Measurements from ENCODE around the gene DDX59.

Gene DDX59

GRCh38 chr1:200653022-200653462 is 16.7 kb downstream of the DDX59 start:
- TF ChIP-seq SIN3A (IDR thresholded peaks at IDR 0.05; ENCODE audit: borderline replicate concordance, insufficient read depth, low read length) (no peak), REST (IDR thresholded peaks at IDR 0.05; ENCODE audit: insufficient read depth in 1 of 2, low read depth in 2 of 2, low read length in 2 of 2) (no peak), POLR2AphosphoS5 (IDR thresholded peaks at IDR 0.05; ENCODE audit: low read depth, low read length) (no peak), TAF1 (IDR thresholded peaks at IDR 0.05; ENCODE audit: borderline replicate concordance, insufficient read depth, low read length) (no peak), FOXP2 (optimal IDR thresholded peaks at IDR 0.05; ENCODE audit: borderline replicate concordance, extremely low read depth, extremely low read length, insufficient read depth) (no peak)

DNA sequence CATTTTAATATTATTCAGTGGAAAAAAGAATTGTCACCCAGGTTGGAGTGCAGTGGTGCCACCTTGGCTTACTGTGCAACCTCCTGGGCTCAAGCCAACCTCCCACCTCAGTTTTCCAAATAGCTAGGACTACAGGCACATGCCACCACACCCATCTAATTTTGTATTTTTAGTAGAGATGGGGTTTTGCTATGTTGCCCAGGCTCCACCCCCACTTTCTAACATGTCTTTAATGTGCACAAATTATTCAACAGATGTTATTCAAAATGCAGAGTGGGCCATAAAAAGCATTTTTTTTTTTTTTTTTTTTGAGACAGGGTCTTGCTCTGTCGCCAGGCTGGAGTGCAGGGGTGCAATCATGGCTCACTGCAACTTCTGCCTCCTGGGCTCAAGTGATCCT is 17.3 kb downstream of the DDX59 start:
- TF ChIP-seq POLR2AphosphoS5 (IDR thresholded peaks at IDR 0.05; ENCODE audit: low read depth, low read length) (no peak), TAF1 (IDR thresholded peaks at IDR 0.05; ENCODE audit: borderline replicate concordance, insufficient read depth, low read length) (no peak), SIN3A (IDR thresholded peaks at IDR 0.05; ENCODE audit: borderline replicate concordance, insufficient read depth, low read length) (no peak), FOXP2 (optimal IDR thresholded peaks at IDR 0.05; ENCODE audit: borderline replicate concordance, extremely low read depth, extremely low read length, insufficient read depth) (no peak), REST (IDR thresholded peaks at IDR 0.05; ENCODE audit: insufficient read depth in 1 of 2, low read depth in 2 of 2, low read length in 2 of 2) (no peak)

- TF ChIP-seq SIN3A (IDR thresholded peaks at IDR 0.05; ENCODE audit: borderline replicate concordance, insufficient read depth, low read length) (no peak), TAF1 (IDR thresholded peaks at IDR 0.05; ENCODE audit: borderline replicate concordance, insufficient read depth, low read length) (no peak), FOXP2 (optimal IDR thresholded peaks at IDR 0.05; ENCODE audit: borderline replicate concordance, extremely low read depth, extremely low read length, insufficient read depth) (no peak), POLR2AphosphoS5 (IDR thresholded peaks at IDR 0.05; ENCODE audit: low read depth, low read length) (no peak), REST (IDR thresholded peaks at IDR 0.05; ENCODE audit: insufficient read depth in 1 of 2, low read depth in 2 of 2, low read length in 2 of 2) (no peak)
Observed at GRCh38 chr1:200646515-200646914, 23.2 kb downstream of the DDX59 start.

- no peak for TF ChIP-seq SIN3A (IDR thresholded peaks at IDR 0.05; ENCODE audit: borderline replicate concordance, insufficient read depth, low read length)
- no peak for TF ChIP-seq FOXP2 (optimal IDR thresholded peaks at IDR 0.05; ENCODE audit: borderline replicate concordance, extremely low read depth, extremely low read length, insufficient read depth)
- no peak for TF ChIP-seq POLR2AphosphoS5 (IDR thresholded peaks at IDR 0.05; ENCODE audit: low read depth, low read length)
- TF ChIP-seq REST (IDR thresholded peaks at IDR 0.05; ENCODE audit: insufficient read depth in 1 of 2, low read depth in 2 of 2, low read length in 2 of 2), result no peak
- no peak for TF ChIP-seq TAF1 (IDR thresholded peaks at IDR 0.05; ENCODE audit: borderline replicate concordance, insufficient read depth, low read length)
Observed at GRCh38 chr1:200644021-200644420, 25.7 kb downstream of the DDX59 start.

- TF ChIP-seq TAF1 (IDR thresholded peaks at IDR 0.05; ENCODE audit: borderline replicate concordance, insufficient read depth, low read length) (no peak), SIN3A (IDR thresholded peaks at IDR 0.05; ENCODE audit: borderline replicate concordance, insufficient read depth, low read length) (no peak), POLR2AphosphoS5 (IDR thresholded peaks at IDR 0.05; ENCODE audit: low read depth, low read length) (no peak), FOXP2 (optimal IDR thresholded peaks at IDR 0.05; ENCODE audit: borderline replicate concordance, extremely low read depth, extremely low read length, insufficient read depth) (no peak), REST (IDR thresholded peaks at IDR 0.05; ENCODE audit: insufficient read depth in 1 of 2, low read depth in 2 of 2, low read length in 2 of 2) (no peak)
Observed at GRCh38 chr1:200642481-200642880, 27.2 kb downstream of the DDX59 start.

Data from PFSK-1 (cell line).